CD4-positive, alpha-beta T cell treated with Interleukin-17A for 1 hour (primary cell): ENCODE results near the gene CRLF1.

Experiments used
- DNase-seq: peaks from one replicate; pipeline ENCODE4 v3.0.0-alpha.2; 2020

The CRLF1 gene

DNA sequence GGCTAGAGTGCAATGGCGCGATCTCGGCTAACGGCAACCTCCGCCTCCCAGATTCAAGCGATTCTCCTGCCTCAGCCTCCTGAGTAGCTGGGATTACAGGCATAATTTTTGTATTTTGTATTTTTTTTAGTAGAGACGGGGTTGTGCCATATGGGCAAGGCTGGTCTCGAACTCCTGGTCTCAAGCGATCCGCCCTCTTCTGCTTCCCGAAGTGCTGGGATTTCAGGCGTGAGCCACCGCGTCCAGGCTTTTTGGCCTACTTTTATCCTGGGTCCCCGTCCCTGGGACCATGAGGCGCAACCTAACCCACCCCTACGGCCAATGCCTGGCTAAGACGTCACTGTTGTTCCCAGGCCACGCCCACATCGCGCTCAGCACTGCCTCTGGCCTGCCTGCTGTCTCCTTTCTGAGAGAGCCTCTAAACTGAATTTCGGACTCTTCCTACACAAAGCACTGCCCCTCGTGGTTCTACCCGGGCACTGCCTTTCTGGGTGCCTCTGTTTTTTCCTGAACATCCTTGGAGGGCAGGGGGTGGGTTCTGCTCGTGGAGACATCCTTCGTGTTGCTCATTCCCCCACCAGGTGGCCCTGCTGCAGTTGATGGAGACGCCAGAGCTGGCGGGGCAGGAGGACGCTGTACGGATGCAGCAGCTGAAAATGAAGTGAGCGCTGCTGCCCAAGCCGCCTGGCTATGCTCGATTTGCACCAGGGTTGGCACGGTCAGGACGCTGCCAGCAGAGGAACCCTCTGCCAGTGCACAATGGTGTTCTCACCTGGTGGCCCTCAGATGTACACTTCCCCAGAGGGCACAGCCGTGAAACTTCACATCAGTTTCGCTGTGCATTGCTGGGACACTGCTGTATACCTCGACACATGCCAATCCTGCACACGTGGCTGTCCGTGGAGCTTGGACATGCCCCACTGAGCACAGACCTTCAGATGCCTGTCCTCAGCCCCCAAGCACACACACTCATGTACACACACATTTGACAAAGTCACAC lies 16.0 kb downstream of the CRLF1 start:
- DNase-seq, result peak; percentile 27

DNA sequence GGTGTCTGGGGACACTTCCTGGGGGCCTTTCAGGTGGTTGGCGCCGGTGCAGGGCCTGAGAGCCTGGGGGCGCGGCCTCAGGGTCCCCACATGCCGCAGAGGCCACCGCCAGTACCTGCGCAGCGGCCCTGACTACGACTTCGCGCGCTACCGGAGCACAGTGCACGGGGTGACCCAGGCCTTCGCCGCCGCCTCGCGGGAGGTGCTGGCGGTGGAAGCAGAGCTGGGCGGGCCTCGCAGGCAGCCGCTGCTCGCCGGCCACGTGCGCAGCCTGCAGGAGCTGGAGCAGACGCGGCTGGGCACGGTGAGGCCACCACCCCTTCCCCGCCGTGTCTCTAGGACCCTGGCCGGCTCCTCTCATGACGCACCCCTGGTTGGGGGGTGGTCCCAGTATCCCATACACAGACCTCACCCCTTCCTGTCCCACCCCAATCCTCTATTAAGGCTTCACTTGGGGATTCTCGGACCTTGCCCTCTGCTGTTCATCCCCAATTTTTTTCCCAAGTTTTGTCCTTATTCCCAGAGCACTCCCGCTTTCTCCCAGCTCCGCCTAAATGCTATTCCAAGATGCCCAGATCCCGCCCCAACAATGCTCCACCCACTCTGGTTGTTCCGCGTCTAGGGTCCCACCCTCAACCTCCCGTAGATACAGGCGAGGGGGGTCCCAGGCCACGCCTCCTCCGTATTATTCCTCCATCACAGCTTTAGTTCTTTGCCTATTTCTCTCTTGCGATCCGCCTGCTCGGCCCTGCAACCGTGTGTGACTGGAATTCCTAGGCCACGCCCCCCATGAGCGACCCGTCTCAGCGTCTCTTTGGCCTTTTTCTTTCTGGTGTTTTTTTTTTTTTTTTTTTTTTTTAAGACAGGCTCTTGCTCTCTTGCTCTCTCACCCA lies 17.0 kb downstream of the CRLF1 start:
- no peak for DNase-seq

DNA sequence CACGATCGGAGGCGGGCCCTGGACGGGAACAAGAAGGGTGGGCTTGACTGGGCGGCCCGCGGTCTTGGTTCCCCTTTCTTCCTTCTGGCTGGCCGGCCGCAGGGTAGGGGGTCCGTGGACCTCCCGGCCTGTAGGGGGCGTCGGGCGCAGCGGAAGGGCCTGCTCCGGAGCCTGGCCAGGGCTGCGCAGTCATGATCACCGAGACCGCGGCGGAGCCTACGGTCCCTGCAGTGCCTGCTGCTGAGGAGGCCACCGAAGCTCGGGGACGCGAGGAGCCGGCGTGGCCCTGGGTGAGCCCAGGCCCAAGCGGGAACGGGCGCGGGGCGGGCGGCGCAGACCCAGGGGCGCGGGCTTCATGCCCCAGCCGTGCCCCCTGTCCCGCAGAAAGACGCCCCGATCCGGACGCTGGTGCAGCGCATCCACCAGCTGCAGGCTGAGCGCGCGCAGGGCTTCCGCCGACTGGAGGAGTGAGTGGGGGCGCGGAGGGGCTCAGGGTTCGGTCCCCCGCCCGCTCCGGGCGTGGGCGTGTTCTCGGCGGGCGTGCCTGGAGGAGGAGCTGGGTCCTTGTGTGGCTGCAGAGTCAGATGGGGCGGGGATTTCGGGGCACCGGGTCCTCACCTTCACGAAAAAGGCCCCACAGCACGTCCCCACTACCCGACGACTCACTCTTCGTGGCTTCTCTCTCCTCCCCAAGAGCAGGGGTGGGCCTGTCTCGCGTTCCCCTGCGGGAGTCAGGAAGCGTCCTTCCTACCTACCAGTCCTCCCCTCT lies 17.8 kb downstream of the CRLF1 start, which contains the start of gene REX1BD:
Gene REX1BD, plus strand, starts transcription at position 188 of the 769 bp plus-strand sequence. Its CDS starts 4 bp downstream, at position 192.
- DNase-seq, result peak; percentile 90

DNA sequence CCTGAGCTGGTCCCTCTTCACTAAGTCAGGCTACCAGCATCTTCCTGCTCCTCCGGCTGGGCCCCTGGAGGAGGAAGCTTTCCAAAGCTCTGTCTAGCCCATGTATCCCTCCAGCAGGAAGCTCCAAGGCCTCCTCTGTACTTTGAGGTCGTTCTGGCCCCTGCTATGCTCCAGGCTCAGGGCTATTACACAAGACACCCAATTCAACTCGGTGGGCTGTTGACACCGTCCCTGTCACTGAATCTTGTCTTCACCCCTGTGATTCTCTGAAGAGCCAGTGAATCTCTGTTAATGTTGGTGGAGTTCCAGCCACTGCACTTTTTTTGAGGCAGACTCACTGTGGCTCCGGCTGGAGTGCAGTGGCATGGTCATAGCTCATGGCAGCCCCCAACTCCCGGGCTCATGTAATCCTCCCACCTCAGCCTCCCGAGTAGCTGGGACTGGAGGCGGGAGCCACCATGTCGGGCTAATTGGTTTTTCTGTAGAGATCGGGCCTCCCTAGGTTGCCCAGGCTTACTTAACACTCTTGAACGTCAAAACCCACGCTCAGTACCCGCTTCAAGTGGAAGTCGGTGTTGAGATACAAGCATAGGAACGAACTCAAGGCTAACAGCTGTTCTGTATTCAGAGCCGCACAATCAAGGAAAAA lies 18.5 kb downstream of the CRLF1 start:
- no peak for DNase-seq

DNA sequence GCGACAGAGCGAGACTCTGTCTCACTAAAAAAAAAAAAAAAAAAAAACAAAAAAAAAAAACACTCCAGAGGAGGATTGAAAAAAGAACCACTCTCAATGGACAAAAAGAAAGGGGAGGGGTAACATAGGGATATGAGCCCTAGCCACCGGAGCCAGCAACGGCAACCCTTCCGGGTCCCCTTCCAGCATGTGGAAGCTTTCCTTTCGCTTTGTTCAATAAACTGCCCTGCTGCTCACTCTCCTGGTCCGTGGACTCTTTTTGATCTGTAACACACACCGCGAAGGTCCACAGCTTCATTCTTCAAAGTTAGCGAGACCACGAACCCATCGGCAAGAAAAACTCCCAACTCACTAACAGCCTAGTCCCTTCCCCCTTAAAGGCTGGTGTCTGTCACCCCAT lies 19.0 kb downstream of the CRLF1 start:
- DNase-seq, result no peak

DNA sequence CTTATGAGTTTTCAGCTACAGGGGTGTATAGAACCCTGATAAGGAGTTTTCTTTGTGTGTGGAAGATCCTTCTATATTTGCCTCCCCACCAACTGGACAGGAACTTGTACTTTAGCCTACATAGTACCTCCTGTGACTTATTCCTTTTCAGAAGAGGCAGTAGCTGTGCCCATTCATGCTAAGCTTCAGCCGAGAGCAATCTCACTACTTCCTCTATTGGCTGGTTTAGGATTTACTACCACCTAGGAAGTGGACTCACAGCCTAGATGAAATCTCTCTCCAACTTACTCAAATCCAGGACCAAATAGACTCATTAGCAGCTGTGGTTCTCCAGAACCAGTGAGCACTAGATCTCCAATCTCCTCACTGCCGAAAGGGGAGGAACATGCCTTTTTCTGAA lies 20.3 kb downstream of the CRLF1 start:
- no peak for DNase-seq

DNA sequence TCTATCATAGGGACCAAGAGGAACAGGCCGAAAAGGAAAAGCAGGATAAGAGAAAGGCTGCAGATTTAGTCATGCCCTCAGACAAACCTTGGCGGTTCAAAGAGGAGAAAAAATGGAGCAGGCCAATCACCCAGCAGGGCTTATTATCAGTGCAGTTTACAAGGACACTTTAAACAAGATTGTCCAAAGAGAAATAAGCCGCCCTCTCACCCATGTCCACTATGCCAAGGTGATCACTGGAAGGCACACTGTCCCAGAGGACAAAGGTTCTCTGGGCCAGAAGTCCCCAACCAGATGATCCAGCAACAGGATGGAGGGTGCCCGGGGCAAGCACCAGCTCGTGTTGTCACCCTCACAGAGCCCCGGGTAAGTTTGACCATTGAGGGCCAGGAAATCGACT lies 26.3 kb downstream of the CRLF1 start:
- DNase-seq, result no peak

DNA sequence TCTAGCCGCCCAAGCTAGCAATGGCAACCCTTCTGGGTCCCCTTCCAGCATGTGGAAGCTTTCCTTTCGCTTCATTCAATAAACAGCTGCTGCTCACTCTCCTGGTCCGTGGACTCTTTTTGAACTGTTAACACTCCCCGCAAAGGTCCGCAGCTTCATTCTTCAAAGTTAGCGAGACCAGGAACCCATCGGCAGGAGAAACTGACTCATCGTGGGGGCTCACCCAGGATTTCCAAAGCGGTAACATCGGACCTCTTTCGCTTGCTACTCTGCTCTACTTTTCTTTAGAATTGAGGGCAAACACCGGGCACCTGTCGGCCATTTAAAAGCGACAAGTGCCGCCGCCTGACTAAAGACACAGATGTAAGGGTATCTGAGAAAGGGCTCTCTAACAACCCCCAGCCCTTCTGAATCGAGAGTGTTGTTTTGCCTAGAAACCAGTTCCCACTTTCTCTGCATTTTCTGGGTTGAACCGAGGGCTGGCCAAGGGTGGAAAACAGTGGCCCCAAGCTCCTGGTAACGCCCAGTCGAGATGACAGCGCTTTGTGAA lies 29.2 kb downstream of the CRLF1 start:
- DNase-seq, result no peak

DNA sequence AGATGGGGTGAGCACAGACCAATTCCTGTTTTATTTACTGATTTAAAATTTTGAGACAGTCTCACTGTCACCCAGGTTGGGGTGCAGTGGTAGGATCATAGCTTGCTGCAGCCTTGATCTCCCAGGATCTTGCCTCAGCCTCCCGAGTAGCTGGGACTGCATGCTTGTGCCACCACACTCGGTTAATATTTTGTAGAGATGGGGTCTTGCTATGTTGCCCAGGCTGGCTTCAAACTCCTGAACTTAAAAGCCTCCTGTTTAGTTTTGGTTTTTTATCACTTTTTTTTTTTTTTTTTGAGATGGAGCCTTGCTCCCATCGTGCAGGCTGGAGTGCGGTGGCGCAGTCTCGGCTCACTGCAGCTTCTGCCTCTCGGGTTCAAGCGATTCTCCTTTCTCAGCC lies 30.2 kb downstream of the CRLF1 start:
- no peak for DNase-seq

DNA sequence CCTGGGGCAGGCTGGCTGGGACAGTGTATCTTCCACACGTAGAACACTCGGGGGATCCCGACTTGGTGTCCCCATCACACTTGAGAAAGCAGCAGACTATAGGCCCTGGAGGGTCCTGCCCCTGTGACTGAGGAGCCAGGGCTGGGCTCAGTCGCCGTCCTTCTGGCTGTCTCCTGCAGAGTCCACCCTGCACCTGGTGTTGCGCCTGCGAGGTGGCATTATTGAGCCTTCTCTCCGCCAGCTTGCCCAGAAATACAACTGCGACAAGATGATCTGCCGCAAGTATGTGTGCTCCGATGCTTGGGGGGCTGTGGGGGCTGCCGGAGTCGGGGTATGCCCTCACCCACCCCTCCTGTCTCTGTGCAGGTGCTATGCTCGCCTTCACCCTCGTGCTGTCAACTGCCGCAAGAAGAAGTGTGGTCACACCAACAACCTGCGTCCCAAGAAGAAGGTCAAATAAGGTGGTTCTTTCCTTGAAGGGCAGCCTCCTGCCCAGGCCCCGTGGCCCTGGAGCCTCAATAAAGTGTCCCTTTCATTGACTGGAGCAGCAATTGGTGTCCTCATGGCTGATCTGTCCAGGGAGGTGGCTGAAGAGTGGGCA lies 31.8 kb downstream of the CRLF1 start:
- DNase-seq, result no peak

DNA sequence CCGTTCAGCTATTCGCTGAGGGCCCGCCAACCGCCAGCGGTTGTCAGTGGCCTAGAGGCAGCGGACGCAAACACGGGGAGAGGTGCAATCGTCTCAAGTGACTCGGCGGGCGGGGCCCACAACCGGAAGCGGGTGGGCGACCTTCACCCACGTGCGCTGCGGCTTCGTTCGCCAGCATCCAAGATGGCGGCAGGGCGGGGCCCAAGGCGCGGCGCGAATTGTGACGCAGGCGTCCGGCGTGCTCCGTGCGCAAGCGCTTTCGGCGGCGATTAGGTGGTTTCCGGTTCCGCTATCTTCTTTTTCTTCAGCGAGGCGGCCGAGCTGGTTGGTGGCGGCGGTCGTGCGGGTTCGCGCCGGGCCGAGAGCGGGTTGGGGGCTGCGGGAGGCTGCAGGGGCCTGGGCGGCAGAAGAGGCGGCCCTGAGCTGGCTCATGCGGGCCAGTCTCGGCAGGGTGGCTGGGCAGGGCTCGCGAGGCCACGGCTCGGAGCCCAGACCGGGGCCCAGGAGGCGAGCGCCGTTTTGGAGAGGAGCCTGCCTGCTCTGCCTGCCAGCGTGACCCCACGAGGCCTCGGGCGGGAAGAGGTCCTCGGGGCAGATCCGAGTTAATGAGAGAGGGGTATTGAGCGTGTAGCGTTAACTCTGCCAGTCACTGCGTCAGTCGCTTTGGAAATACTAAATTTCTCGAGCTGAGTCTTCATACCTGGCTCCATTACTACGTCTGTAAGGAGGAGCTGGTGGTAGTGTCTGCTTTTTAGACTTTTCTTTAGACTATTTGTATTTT lies 34.8 kb downstream of the CRLF1 start, which contains the start of gene UBA52:
Gene UBA52, plus strand, starts transcription at position 294 of the 781 bp plus-strand sequence. CDS start 1,444 bp downstream, outside the sequence.
- DNase-seq, result peak; percentile 99

DNA sequence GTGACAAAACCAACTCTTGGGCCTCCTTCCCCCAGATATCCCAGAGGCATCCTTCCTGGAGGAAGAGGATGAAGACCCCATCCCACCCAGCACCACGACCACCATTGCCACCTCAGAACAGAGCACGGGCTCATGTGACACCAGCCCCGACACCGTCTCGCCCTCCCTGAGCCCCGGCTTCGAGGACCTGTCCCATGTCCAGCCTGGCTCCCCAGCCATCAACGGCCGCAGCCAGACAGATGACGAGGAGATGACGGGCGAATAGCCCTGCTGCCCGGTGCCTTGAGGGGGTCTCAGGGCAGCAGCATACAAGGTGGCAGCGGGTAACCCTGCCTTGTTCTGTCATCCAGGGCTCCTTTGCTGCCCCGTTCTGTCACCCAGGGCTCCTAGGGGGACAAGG lies 38.2 kb downstream of the CRLF1 start:
- no peak for DNase-seq

DNA sequence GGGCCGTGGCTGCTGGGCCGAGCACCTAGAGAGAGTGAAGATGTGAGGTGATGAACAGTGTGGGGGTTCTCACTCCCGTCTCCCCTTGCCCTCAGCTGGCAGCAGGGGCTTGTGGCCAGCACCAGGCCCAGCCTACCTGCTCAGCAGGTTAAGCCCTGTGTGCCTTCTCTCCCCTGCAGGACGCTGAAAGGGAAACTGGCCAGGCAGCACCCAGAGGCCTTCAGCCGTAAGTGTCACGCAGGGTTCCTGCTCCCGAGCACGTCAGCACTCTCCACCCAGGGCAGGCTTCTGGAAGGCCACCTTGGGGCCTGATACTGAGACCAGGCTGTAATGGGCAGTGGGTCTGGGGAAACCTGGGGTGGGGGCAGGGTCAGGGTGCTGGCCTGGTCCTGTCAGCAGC lies 39.6 kb downstream of the CRLF1 start:
- DNase-seq, result no peak

DNA sequence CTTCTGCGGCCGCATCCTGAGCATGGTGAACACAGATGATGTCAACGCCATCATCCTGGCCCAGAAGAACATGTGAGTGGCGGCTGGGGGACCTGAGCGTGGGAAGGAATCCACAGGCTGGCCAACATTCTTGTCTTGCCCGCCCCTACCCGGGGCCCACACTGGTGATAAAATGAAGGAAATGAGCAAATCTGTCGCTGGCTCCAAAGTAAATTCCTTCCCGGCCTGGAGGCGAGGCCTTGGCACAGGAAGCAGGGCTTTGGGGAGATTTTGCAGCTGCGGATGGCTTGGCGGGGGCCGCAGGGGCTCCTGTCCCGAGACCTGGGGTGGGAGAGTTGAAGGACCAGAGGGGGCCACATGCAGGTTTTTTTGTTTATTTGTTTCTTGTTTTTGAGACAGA lies 44.5 kb downstream of the CRLF1 start:
- DNase-seq, result no peak

DNA sequence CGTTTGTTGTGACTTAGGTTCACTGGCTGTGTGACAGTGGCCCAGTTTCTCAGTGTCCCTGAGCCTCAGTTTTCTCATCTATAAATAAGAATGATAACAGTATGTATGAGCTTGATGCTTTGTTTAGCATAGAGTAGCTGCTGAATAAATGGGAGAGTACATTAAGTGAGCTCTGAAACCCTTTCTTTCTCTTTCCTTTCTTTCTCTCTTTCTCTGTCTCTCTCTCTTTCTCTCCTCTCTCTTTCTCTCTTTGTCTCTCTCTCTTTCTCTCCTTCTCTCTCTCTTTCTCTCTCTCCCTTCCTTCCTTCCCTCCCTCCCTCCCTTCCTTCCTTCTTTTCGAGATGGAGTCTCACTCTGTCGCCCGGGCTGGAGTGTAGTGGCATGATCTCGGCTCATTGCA lies 46.9 kb downstream of the CRLF1 start:
- peak; percentile 14 for DNase-seq

DNA sequence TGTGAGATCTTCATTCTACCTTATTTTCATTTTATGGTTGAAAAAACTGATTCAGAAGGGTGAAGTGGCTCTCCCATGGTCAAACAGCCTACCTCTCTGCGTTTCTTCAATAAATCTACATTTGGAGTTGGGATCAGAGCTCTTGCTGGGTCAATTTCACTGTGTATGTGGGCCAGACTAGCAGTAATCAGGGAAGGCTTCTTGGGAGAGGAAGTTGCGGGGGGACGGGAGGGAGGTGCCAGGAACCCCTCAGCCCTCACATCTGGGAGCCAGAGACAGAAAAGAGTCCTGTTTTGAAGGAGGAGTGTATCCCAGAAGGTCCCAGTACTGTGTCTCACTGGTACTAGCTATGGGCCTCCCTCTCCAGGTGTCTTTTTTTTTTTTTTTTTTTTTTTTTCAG lies 48.0 kb downstream of the CRLF1 start:
- DNase-seq, result no peak

DNA sequence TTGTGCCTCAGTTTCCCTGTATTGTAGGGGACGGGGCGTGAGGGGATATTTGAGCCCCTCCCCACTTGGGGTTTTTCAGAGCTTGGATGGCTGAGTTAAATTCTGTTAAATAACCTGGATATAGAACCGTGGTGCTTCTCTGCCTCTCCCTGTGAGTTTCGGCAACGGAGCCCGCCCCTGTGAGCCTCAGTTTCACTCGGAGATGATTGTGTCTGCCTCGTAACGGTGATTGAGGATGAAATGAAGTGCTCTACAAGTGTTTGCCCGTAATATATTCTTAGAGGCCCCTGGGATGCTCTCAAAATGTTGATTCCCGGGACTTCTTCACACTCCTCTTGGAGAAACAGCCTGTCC lies 48.4 kb downstream of the CRLF1 start:
- peak; percentile 13 for DNase-seq

DNA sequence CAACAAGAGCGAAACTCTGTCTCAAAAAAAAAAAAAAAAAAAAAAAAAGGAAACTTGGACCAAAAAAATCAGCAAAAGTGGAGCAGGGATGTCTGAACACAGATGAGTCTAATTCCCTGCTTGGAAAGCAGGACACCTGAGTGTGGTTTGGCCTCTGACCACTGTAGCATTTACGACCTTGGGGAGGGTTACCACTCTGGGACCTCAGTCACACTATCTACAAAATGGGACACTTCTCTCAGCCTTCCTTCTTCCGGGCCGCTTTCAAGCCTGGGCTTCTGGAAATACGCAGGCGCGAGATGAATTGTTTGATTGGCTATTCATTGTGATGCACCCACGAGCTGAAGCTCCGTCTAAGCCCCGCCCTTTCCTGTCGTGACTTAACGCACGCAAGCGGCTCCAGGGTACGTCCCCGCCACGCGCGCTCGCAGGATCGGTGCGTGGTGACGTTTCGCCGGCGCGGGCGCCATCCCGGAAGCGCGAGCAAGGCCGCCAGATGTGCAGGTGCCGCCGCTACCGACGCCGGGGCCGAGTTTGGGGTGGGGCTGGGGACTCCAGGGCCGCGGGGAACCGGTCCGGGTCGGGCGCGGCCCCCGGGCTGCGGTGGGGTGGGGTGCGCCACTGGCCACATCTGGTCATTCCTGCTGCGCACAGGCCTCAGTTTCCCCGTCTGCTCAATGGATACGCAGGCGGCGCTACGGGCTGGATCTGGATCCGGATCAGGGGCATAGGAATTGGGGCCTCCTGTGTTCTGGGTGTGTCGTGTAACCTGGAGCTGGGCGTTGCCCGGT lies 49.0 kb downstream of the CRLF1 start, which contains the start of gene KXD1:
Gene KXD1, plus strand, starts transcription at position 460 of the 791 bp plus-strand sequence. CDS start 4,187 bp downstream, outside the sequence.
- peak; percentile 99 for DNase-seq

DNA sequence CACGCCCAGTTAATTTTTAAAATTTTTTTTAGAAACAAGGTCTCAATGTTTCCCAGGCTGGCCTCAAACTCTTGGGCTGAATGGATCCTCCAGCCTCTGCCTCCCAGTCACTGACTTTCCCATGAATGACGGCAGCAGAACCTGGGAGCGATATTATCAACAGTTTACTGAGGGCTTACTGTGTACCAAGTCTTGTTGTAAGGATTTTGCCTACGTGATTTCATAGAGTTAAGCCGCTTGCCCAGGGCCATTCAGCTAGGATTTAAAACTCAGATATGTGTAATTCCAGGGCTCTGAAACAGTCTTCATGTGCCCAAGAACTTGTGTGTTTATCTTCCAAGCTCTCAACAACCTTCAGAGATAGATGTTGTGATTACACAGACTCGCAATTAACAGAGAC lies 55.0 kb downstream of the CRLF1 start:
- DNase-seq, result no peak
